Adrenal gland (tissue), 5 donors: ENCODE results near the gene CAV2.

Experiments used
- CTCF ChIP-seq, 6 experiments: fragments of 450-650 bp in 4 of 6; fragments of 200-600 bp in 2 of 6; sonication (generic) in 1 of 6; IDR thresholded peaks; 1 replicate in 5 of 6; 2 replicates in 1 of 6; pipeline versions ENCODE4 v1.5.1 to v1.8.0; 2016 to 2021; ENCODE audit warnings: antibody characterized with exemption in 6 of 6, mild to moderate bottlenecking in 2 of 6, moderate library complexity in 1 of 6
- POLR2A ChIP-seq, 2 donors: fragments of 450-650 bp; IDR thresholded peaks; one replicate each; pipeline ENCODE4 v1.6.1; 2017; ENCODE audit warnings: antibody characterized with exemption in 2 of 2, mild to moderate bottlenecking in 2 of 2, moderate library complexity in 1 of 2
- donor health status: DM: no; HTN: no; CAD: no.

- no peak for TF ChIP-seq CTCF (IDR thresholded peaks at IDR 0.05)
- no peak for TF ChIP-seq POLR2A (IDR thresholded peaks at IDR 0.05)
Observed at GRCh38 chr7:116505823-116506222, 6.3 kb downstream of the CAV2 start.
